K562 (cell line): Measurements from ENCODE around the gene GABRR3. TPM values are rescaled to one million over a fixed set of nuclear protein-coding genes. Genes with fewer than 3 reads are reported as not detected.

Source experiments
- ATAC-seq: fragments of 200-7000 bp; cut with Tn5 transposase; 3 replicates; pipeline ENCODE4 v1.9.1; 2020; ENCODE audit warnings: moderate library complexity
- BruUV-seq: library from RNA; stranded (reverse); fragments of 400-500 nt; replicated peaks from 2 replicates; lab custom pipeline; 2021; lab: Mats Ljungman, UMichigan
- CTCF ChIA-PET: fragments of 300-600 bp; formaldehyde crosslinking; extraction: SDS; loops from one replicate; lab custom pipeline; 2021; ENCODE audit warnings: low intra/inter-chr PET ratio; lab: Yijun Ruan, JAX
- POLR2A ChIA-PET: fragments of 300-600, 350-650 bp; sonication (Branson Sonifier 250); formaldehyde crosslinking; extraction: SDS; loops from one replicate; lab custom pipeline; 2021; ENCODE audit warnings: antibody characterized with exemption, inconsistent platforms; lab: Yijun Ruan, JAX
- DNase-seq, 4 experiments: peaks; one replicate each; pipeline versions ENCODE4 v3.0.0 to v3.0.0-alpha.2; 2011 to 2018; ENCODE audit warnings: low spot score in 3 of 4, mixed read lengths in 3 of 4; ENCODE audit errors: extremely low read depth in 1 of 4
- FAIRE-seq: peaks from 2 replicates; lab custom pipeline; 2011; peaks lifted over from hg19 to GRCh38; lab: Jason Lieb, UNC
- H2AFZ ChIP-seq: 2 replicates; pipeline ENCODE4 v1.6.0; 2011; ENCODE audit warnings: low read depth, low read length, control low read depth, inconsistent platforms
- H3K27ac ChIP-seq: fragments of 200-600 bp; 3 replicates; pipeline ENCODE4 v1.8.0; 2011; ENCODE audit warnings: low read depth, mild to moderate bottlenecking, control low read depth, inconsistent platforms, low read length, moderate library complexity, mixed read lengths; ENCODE audit errors: extremely low read depth
- H3K27me3 ChIP-seq, 2 experiments: fragments of 300-600 bp in 1 of 2; 2 replicates in 1 of 2; 3 replicates in 1 of 2; pipeline versions ENCODE4 v1.6.0 to v1.8.0; 2011; ENCODE audit warnings: inconsistent platforms in 2 of 2, low read length in 2 of 2, mild to moderate bottlenecking in 1 of 2, mixed read lengths in 1 of 2, moderate library complexity in 1 of 2; ENCODE audit not compliant: control insufficient read depth in 2 of 2, insufficient read depth in 2 of 2
- H3K36me3 ChIP-seq: fragments of 300-600 bp; 3 replicates; pipeline ENCODE4 v1.8.0; 2011; ENCODE audit warnings: mild to moderate bottlenecking, low read length, inconsistent platforms; ENCODE audit not compliant: control insufficient read depth, insufficient read depth
- H3K4me1 ChIP-seq, 2 experiments: fragments of 200-600 bp in 1 of 2; replicated peaks in 1 of 2; 2 replicates in 1 of 2; 3 replicates in 1 of 2; pipeline versions ENCODE4 v1.5.1 to v1.8.0; 2011; ENCODE audit warnings: inconsistent platforms in 2 of 2, low read length in 2 of 2, mild to moderate bottlenecking in 1 of 2, mixed read lengths in 1 of 2, moderate library complexity in 1 of 2; ENCODE audit not compliant: control insufficient read depth in 2 of 2, insufficient read depth in 2 of 2
- H3K4me2 ChIP-seq: 2 replicates; pipeline ENCODE4 v1.6.1; 2011; ENCODE audit warnings: low read length, control low read depth, inconsistent platforms, mixed read lengths; ENCODE audit not compliant: insufficient read depth
- H3K4me3 ChIP-seq: fragments of 200-600 bp; sonication (generic), shearing (Covaris generic); 2 replicates; pipeline ENCODE4 v1.5.1; 2016; ENCODE audit warnings: control low read depth, inconsistent platforms
- H3K79me2 ChIP-seq: fragments of 200-600 bp; 3 replicates; pipeline ENCODE4 v1.8.0; 2011; ENCODE audit warnings: low read length, inconsistent platforms; ENCODE audit not compliant: control insufficient read depth, insufficient read depth
- H3K9ac ChIP-seq, 2 experiments: 2 replicates each; pipeline versions ENCODE4 v1.6.0 to v1.6.1; 2011; ENCODE audit warnings: low read depth in 2 of 2, low read length in 2 of 2, control low read depth in 1 of 2, inconsistent platforms in 1 of 2, mild to moderate bottlenecking in 1 of 2, mixed read lengths in 1 of 2; ENCODE audit not compliant: insufficient read depth in 1 of 2
- H3K9me1 ChIP-seq: one replicate; pipeline ENCODE4 v1.6.0; 2011; ENCODE audit warnings: inconsistent platforms, mild to moderate bottlenecking, low read length, moderate library complexity; ENCODE audit not compliant: control insufficient read depth, insufficient read depth
- H3K9me3 ChIP-seq: replicated peaks from 2 replicates; pipeline ENCODE4 v1.5.1; 2011; ENCODE audit warnings: low read depth, low read length, inconsistent platforms; ENCODE audit not compliant: control insufficient read depth, insufficient read depth
- H4K20me1 ChIP-seq: replicated peaks from 2 replicates; pipeline ENCODE4 v1.6.1; 2011; ENCODE audit warnings: low read length, inconsistent platforms, mixed read lengths; ENCODE audit not compliant: control insufficient read depth, insufficient read depth
- KDM4B ChIP-seq, 2 experiments: fragments of 450-650 bp in 1 of 2; sonication (generic) in 1 of 2; IDR thresholded peaks; 2 replicates each; pipeline ENCODE4 v1.6.1; 2016 to 2017; ENCODE audit warnings: borderline replicate concordance in 2 of 2, antibody characterized with exemption in 1 of 2, low read depth in 1 of 2, mild to moderate bottlenecking in 1 of 2
- LARP7 ChIP-seq: fragments of 450-650 bp; IDR thresholded peaks from 2 replicates; pipeline ENCODE4 v1.6.1; 2016
- PHF20 ChIP-seq: fragments of 450-650 bp; IDR thresholded peaks from 2 replicates; pipeline ENCODE4 v1.6.1; 2018; ENCODE audit not compliant: partially characterized antibody
- PHF21A ChIP-seq: fragments of 450-650 bp; IDR thresholded peaks from 2 replicates; pipeline ENCODE4 v1.6.1; 2017; ENCODE audit warnings: low read depth, borderline replicate concordance
- ZFP36 ChIP-seq: fragments of 150-350 bp; IDR thresholded peaks from 2 replicates; pipeline ENCODE4 v1.6.1; 2018; ENCODE audit warnings: low read length, low read depth; ENCODE audit not compliant: partially characterized antibody
- WGBS: fragments of 100-300 bp; shearing (Covaris generic); methylation state at CpG from one replicate; pipeline ENCODE4 v1.1.6; 2016; ENCODE audit warnings: low coverage, mixed read lengths; ENCODE audit not compliant: insufficient coverage; ENCODE audit errors: missing lambda C conversion rate; 5-methylcytosine and 5-hydroxymethylcytosine counted together
- in situ Hi-C: fragments of 300-500 bp; cut with MboI; formaldehyde crosslinking; loops from 4 replicates; pipeline ENCODE4 v1.15.0; 2018; ENCODE audit warnings: inconsistent platforms, mixed read lengths
- intact Hi-C: fragments of 100-400 bp; cut with micrococcal nuclease; formaldehyde crosslinking; loops from 2 replicates; pipeline ENCODE4 v1.14.2; 2022
- polyA plus RNA-seq, 8 experiments: library from polyadenylated mRNA; depleted of rRNA in 4 of 8; stranded (reverse) in 5 of 8; unstranded in 3 of 8; fragments of >200 nt; fragmentation: Nextera tagmentation in 2 of 8; fragmentation: Illumina TruSeq in 1 of 8; extraction: Ambion mirVana in 2 of 8; extraction: Trizol in 1 of 8; gene quantifications; 2 replicates each; pipeline versions ENCODE4 v1.2.1 to v1.2.3, GENCODE V29; 2011 to 2014; ENCODE audit warnings: inconsistent platforms in 1 of 8, missing spikeins in 1 of 8
- total RNA-seq, 7 experiments: library from RNA; depleted of rRNA in 6 of 7; stranded (reverse); fragments of >200 nt in 6 of 7; fragmentation: Illumina TruSeq in 2 of 7; extraction: Trizol in 2 of 7; gene quantifications; 2 replicates each; pipeline versions ENCODE4 v1.2.1 to v1.2.3, GENCODE V29; 2011 to 2021; ENCODE audit warnings: low replicate concordance in 1 of 7
- TF ChIP-seq, protein P1 (sequence below): fragments of 450-650 bp; IDR thresholded peaks from 2 replicates; pipeline ENCODE4 v1.6.1; 2018; ENCODE audit not compliant: partially characterized antibody

GABRR3 gene
- total and polyA plus RNA-seq, 9 of the 15 experiments (the other 6 are each of a cell fraction or from before 2014, with no cell fraction given): not detected

DNA sequence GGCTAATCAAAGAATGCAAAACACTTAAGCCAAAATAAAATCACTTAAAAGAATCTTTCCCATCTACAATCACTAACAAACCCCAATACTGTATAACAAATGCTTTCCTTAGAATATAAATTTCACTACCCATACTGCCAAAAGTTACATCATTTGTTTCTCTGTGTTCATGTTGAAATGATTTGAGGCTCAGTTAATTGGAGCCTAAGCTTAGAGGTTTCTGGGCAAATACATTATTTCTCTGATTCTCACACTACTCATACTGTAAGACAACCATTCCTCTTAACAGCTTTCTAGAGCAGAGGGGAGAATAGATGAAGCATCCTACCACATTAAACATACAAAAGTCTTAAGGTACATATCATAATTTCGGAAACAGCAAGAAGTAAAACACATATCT, 65.0 kb downstream of the GABRR3 start:
- intact Hi-C loops: loop anchor here (5.0 kb wide), 1 partner anchor 58 kb away; no protein-coding TSS in a partner anchor
- no peak for TF ChIP-seq PHF20
- TF ChIP-seq PHF21A: no peak
- TF ChIP-seq ZFP36: no peak
- TF ChIP-seq LARP7: no peak
- TF ChIP-seq, all 486 proteins: peak for 0
- WGBS: 14% methylated on average over 1 of the region's 1 CpG
- ATAC-seq (no peak), FAIRE-seq (no peak), DNase-seq (no peak)
- POLR2A ChIA-PET: no interaction called here
- in situ Hi-C loops: no loop called here
- Histone ChIP-seq H3K27ac (no peak overlapping the region), H3K9ac (no peak overlapping the region; a peak in 1 of 4 replicates), H3K27me3 (no peaks in the 10 kb centered on the region), H3K79me2 (peaks cover 42% of the 10 kb centered on the region), H3K4me1 (peaks cover 0 to 11% of the 10 kb centered on the region in 2 experiments; a peak in 4 of 5 replicates), H2AFZ (no peak overlapping the region), H3K9me3 (no peaks in the 10 kb centered on the region), H3K4me2 (peak overlapping the region; percentile 12; the same call in 1 of the 2 replicates), H3K9me1 (no peaks in the 10 kb centered on the region), H3K4me3 (peak overlapping the region; percentile 3; the same call in 1 of the 2 replicates), H4K20me1 (no peaks in the 10 kb centered on the region), H3K36me3 (peaks cover 14% of the 10 kb centered on the region; the same call in 1 of the 3 replicates)
- CTCF ChIA-PET: no interaction called here
- no TSS peak for BruUV-seq

DNA sequence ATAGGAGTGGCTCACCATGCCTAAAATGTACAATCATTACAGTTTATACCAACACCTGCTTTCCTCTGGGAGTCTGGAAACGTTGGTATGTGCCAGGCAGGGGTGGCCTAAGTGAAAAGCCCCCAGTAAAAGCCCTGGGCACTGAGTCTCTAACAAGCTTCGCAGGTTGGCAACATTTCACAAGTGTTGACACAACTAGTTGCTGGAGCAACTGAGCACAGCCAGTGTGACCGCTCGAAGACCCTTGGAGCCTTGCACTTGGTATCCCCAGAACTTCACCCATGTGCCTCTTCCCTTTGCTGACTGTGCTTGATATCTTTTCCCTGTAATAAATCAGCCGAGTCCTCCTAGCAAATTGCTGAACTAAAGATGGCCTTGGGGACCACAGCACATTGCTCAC, 65.6 kb downstream of the GABRR3 start:
- H3K4me2 ChIP-seq: 0 out of 2 replicates have a peak overlapping the region, but pooled peaks have one; percentile 12
- ChIA-PET POLR2A (no interaction called here), CTCF (no interaction called here)
- H3K9ac ChIP-seq: no peak overlapping the region
- no peak for DNase-seq
- intact Hi-C loops: no loop called here
- no peak overlapping the region for H3K27ac ChIP-seq
- no peak overlapping the region for H2AFZ ChIP-seq
- no TSS peak for BruUV-seq
- peaks cover 42% of the 10 kb centered on the region for H3K79me2 ChIP-seq
- H3K4me3 ChIP-seq: peak overlapping the region; percentile 3; the same call in 1 of the 2 replicates
- in situ Hi-C loops: no loop called here
- H3K4me1 ChIP-seq: peaks cover 0 to 11% of the 10 kb centered on the region in 2 experiments; a peak in 4 of 5 replicates
- no peaks in the 10 kb centered on the region for H4K20me1 ChIP-seq
- ATAC-seq: no peak
- no peak for FAIRE-seq
- peaks cover 14% of the 10 kb centered on the region; the same call in 1 of the 3 replicates for H3K36me3 ChIP-seq
- H3K9me1 ChIP-seq: no peaks in the 10 kb centered on the region
- H3K27me3 ChIP-seq: no peaks in the 10 kb centered on the region
- TF ChIP-seq KDM4B (IDR thresholded peaks at IDR 0.05; ENCODE audit: borderline replicate concordance in 2 of 2, low read depth in 1 of 2): no peak
- TF ChIP-seq, protein P1, sequence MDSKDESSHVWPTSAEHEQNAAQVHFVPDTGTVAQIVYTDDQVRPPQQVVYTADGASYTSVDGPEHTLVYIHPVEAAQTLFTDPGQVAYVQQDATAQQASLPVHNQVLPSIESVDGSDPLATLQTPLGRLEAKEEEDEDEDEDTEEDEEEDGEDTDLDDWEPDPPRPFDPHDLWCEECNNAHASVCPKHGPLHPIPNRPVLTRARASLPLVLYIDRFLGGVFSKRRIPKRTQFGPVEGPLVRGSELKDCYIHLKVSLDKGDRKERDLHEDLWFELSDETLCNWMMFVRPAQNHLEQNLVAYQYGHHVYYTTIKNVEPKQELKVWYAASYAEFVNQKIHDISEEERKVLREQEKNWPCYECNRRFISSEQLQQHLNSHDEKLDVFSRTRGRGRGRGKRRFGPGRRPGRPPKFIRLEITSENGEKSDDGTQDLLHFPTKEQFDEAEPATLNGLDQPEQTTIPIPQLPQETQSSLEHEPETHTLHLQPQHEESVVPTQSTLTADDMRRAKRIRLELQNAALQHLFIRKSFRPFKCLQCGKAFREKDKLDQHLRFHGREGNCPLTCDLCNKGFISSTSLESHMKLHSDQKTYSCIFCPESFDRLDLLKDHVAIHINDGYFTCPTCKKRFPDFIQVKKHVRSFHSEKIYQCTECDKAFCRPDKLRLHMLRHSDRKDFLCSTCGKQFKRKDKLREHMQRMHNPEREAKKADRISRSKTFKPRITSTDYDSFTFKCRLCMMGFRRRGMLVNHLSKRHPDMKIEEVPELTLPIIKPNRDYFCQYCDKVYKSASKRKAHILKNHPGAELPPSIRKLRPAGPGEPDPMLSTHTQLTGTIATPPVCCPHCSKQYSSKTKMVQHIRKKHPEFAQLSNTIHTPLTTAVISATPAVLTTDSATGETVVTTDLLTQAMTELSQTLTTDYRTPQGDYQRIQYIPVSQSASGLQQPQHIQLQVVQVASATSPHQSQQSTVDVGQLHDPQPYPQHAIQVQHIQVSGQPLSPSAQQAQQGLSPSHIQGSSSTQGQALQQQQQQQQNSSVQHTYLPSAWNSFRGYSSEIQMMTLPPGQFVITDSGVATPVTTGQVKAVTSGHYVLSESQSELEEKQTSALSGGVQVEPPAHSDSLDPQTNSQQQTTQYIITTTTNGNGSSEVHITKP: peak; percentile 60
- WGBS: 66% methylated on average over 5 of the region's 5 CpGs
- H3K9me3 ChIP-seq: no peaks in the 10 kb centered on the region
